ENCODE measurements around the gene FAM120C. TPM values are rescaled to one million over a fixed set of nuclear protein-coding genes. Genes with fewer than 3 reads are reported as not detected.

The FAM120C gene
- total and polyA plus RNA-seq, 2 experiments from 2014 or later: 9.3 to 9.8 TPM

DNA sequence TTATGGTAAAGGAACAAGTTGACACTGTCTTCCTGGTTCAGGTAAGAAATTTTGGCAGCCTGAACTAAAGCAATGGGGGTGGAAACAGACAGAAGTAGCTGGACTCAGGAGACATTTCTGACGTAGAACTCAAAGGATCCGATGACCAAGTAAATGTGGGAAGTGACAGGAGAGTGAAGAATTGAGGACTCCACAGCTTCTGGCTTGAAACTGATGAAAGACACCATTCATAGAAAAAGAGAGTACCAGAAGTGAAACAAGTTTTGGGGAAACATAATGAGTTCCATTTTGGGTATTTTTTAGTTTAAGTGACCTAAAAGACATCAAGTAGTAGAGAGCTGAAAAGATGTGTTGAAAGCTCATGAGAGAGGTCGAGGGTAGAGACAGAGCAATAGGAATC is 5.7 kb downstream of the FAM120C start:
- H3K4me2 ChIP-seq: no peak overlapping the region
- H3K36me3 Mint-ChIP-seq (ENCODE audit: low read depth): peaks cover 21% of the 10 kb centered on the region
- no peaks in the 10 kb centered on the region; the same call in 1 of the 2 replicates for H4K20me1 ChIP-seq (replicated peaks; ENCODE audit: insufficient read depth)

More for the DNA sequence above, 5.7 kb downstream of the FAM120C start:
- H3K27ac Mint-ChIP-seq: no peak overlapping the region
- no peak overlapping the region for H2AFZ ChIP-seq
- peaks cover 67% of the 10 kb centered on the region for H3K79me2 ChIP-seq (replicated peaks; ENCODE audit: insufficient read depth)
- no peak overlapping the region for H3K4me3 ChIP-seq
- peaks cover 29% of the 10 kb centered on the region for H3K4me1 Mint-ChIP-seq
- no peaks in the 10 kb centered on the region for H3K9me3 Mint-ChIP-seq
- H3K27ac ChIP-seq (ENCODE audit: low read depth): no peak overlapping the region
- no peak for ATAC-seq
- TF ChIP-seq NANOG (IDR thresholded peaks at IDR 0.05; ENCODE audit: borderline replicate concordance) (no peak), CREB1 (CRISPR knock-in tag; IDR thresholded peaks at IDR 0.05; ENCODE audit: low read depth) (no peak), EZH2 (IDR thresholded peaks at IDR 0.05; ENCODE audit: low read depth, unreplicated experiment) (no peak), POLR2AphosphoS5 (IDR thresholded peaks at IDR 0.05; ENCODE audit: low read depth) (no peak), ZNF331 (CRISPR knock-in tag; IDR thresholded peaks at IDR 0.05; ENCODE audit: low read depth) (no peak), STAT1 (IDR thresholded peaks at IDR 0.05; ENCODE audit: unreplicated experiment) (no peak), ZNF114 (CRISPR knock-in tag; IDR thresholded peaks at IDR 0.05) (no peak), EZH2phosphoT487 (IDR thresholded peaks at IDR 0.05; ENCODE audit: unreplicated experiment) (no peak), JUNB (IDR thresholded peaks at IDR 0.05; ENCODE audit: unreplicated experiment) (no peak)
- TF ChIP-seq, protein P1, sequence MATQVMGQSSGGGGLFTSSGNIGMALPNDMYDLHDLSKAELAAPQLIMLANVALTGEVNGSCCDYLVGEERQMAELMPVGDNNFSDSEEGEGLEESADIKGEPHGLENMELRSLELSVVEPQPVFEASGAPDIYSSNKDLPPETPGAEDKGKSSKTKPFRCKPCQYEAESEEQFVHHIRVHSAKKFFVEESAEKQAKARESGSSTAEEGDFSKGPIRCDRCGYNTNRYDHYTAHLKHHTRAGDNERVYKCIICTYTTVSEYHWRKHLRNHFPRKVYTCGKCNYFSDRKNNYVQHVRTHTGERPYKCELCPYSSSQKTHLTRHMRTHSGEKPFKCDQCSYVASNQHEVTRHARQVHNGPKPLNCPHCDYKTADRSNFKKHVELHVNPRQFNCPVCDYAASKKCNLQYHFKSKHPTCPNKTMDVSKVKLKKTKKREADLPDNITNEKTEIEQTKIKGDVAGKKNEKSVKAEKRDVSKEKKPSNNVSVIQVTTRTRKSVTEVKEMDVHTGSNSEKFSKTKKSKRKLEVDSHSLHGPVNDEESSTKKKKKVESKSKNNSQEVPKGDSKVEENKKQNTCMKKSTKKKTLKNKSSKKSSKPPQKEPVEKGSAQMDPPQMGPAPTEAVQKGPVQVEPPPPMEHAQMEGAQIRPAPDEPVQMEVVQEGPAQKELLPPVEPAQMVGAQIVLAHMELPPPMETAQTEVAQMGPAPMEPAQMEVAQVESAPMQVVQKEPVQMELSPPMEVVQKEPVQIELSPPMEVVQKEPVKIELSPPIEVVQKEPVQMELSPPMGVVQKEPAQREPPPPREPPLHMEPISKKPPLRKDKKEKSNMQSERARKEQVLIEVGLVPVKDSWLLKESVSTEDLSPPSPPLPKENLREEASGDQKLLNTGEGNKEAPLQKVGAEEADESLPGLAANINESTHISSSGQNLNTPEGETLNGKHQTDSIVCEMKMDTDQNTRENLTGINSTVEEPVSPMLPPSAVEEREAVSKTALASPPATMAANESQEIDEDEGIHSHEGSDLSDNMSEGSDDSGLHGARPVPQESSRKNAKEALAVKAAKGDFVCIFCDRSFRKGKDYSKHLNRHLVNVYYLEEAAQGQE (IDR thresholded peaks at IDR 0.05; ENCODE audit: unreplicated experiment): no peak
- TF ChIP-seq, protein P2, sequence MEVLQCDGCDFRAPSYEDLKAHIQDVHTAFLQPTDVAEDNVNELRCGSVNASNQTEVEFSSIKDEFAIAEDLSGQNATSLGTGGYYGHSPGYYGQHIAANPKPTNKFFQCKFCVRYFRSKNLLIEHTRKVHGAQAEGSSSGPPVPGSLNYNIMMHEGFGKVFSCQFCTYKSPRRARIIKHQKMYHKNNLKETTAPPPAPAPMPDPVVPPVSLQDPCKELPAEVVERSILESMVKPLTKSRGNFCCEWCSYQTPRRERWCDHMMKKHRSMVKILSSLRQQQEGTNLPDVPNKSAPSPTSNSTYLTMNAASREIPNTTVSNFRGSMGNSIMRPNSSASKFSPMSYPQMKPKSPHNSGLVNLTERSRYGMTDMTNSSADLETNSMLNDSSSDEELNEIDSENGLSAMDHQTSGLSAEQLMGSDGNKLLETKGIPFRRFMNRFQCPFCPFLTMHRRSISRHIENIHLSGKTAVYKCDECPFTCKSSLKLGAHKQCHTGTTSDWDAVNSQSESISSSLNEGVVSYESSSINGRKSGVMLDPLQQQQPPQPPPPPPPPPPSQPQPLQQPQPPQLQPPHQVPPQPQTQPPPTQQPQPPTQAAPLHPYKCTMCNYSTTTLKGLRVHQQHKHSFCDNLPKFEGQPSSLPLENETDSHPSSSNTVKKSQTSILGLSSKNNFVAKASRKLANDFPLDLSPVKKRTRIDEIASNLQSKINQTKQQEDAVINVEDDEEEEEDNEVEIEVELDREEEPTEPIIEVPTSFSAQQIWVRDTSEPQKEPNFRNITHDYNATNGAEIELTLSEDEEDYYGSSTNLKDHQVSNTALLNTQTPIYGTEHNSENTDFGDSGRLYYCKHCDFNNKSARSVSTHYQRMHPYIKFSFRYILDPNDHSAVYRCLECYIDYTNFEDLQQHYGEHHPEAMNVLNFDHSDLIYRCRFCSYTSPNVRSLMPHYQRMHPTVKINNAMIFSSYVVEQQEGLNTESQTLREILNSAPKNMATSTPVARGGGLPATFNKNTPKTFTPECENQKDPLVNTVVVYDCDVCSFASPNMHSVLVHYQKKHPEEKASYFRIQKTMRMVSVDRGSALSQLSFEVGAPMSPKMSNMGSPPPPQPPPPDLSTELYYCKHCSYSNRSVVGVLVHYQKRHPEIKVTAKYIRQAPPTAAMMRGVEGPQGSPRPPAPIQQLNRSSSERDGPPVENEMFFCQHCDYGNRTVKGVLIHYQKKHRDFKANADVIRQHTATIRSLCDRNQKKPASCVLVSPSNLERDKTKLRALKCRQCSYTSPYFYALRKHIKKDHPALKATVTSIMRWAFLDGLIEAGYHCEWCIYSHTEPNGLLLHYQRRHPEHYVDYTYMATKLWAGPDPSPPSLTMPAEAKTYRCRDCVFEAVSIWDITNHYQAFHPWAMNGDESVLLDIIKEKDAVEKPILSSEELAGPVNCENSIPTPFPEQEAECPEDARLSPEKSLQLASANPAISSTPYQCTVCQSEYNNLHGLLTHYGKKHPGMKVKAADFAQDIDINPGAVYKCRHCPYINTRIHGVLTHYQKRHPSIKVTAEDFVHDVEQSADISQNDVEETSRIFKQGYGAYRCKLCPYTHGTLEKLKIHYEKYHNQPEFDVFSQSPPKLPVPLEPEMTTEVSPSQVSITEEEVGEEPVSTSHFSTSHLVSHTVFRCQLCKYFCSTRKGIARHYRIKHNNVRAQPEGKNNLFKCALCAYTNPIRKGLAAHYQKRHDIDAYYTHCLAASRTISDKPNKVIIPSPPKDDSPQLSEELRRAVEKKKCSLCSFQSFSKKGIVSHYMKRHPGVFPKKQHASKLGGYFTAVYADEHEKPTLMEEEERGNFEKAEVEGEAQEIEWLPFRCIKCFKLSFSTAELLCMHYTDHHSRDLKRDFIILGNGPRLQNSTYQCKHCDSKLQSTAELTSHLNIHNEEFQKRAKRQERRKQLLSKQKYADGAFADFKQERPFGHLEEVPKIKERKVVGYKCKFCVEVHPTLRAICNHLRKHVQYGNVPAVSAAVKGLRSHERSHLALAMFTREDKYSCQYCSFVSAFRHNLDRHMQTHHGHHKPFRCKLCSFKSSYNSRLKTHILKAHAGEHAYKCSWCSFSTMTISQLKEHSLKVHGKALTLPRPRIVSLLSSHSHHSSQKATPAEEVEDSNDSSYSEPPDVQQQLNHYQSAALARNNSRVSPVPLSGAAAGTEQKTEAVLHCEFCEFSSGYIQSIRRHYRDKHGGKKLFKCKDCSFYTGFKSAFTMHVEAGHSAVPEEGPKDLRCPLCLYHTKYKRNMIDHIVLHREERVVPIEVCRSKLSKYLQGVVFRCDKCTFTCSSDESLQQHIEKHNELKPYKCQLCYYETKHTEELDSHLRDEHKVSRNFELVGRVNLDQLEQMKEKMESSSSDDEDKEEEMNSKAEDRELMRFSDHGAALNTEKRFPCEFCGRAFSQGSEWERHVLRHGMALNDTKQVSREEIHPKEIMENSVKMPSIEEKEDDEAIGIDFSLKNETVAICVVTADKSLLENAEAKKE (CRISPR knock-in tag; IDR thresholded peaks at IDR 0.05): no peak
- TF ChIP-seq, protein P3, sequence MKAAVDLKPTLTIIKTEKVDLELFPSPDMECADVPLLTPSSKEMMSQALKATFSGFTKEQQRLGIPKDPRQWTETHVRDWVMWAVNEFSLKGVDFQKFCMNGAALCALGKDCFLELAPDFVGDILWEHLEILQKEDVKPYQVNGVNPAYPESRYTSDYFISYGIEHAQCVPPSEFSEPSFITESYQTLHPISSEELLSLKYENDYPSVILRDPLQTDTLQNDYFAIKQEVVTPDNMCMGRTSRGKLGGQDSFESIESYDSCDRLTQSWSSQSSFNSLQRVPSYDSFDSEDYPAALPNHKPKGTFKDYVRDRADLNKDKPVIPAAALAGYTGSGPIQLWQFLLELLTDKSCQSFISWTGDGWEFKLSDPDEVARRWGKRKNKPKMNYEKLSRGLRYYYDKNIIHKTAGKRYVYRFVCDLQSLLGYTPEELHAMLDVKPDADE (IDR thresholded peaks at IDR 0.05): no peak
- TF ChIP-seq, protein P4, sequence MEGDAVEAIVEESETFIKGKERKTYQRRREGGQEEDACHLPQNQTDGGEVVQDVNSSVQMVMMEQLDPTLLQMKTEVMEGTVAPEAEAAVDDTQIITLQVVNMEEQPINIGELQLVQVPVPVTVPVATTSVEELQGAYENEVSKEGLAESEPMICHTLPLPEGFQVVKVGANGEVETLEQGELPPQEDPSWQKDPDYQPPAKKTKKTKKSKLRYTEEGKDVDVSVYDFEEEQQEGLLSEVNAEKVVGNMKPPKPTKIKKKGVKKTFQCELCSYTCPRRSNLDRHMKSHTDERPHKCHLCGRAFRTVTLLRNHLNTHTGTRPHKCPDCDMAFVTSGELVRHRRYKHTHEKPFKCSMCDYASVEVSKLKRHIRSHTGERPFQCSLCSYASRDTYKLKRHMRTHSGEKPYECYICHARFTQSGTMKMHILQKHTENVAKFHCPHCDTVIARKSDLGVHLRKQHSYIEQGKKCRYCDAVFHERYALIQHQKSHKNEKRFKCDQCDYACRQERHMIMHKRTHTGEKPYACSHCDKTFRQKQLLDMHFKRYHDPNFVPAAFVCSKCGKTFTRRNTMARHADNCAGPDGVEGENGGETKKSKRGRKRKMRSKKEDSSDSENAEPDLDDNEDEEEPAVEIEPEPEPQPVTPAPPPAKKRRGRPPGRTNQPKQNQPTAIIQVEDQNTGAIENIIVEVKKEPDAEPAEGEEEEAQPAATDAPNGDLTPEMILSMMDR (conservative IDR thresholded peaks at IDR 0.05; ENCODE audit: low read depth in 2 of 2): no peak
- no peak for DNase-seq (ENCODE audit: low spot score)
- H3K27me3 Mint-ChIP-seq (ENCODE audit: insufficient read depth, low read depth, poor library complexity): no peaks in the 10 kb centered on the region
- H3K9me2 ChIP-seq (ENCODE audit: insufficient read depth): no peaks in the 10 kb centered on the region
- H3K36me3 ChIP-seq (ENCODE audit: insufficient read depth): no peaks in the 10 kb centered on the region
- H3K4me1 ChIP-seq (ENCODE audit: insufficient read depth): peaks cover 11% of the 10 kb centered on the region
- H3K27me3 ChIP-seq (ENCODE audit: insufficient read depth): no peaks in the 10 kb centered on the region
- no peak overlapping the region for H3K4me3 Mint-ChIP-seq
- H3F3A ChIP-seq (replicated peaks; ENCODE audit: low read depth): no peaks in the 10 kb centered on the region
